SU-DHL-6 (cell line): ENCODE data around the gene CLUH.
"Not testable (repeated sequence)": the region's sequence is repeated elsewhere in the genome, so short reads cannot be mapped to it uniquely, and the experiment has no call there.

Experiments
- H2AFZ ChIP-seq: fragments of 200-600 bp; sonication (generic); 2 replicates; pipeline ENCODE4 v1.6.1; 2014; ENCODE audit warnings: low read depth, mild to moderate bottlenecking, moderate library complexity, mixed read lengths, antibody characterized with exemption, low read length; ENCODE audit not compliant: severe bottlenecking
- H3F3A ChIP-seq: fragments of 200-600 bp; shearing (Covaris generic); 2 replicates; pipeline ENCODE4 v1.6.0; 2016; ENCODE audit warnings: antibody characterized with exemption, mild to moderate bottlenecking; ENCODE audit not compliant: insufficient read depth
- H3K27ac ChIP-seq: fragments of 200-600 bp; sonication (generic); 2 replicates; pipeline ENCODE4 v1.5.1; 2016; ENCODE audit warnings: low read depth, mild to moderate bottlenecking, low read length, moderate library complexity, mixed read lengths
- H3K27me3 ChIP-seq: fragments of 200-600 bp; sonication (generic), shearing (Covaris generic); 2 replicates; pipeline ENCODE4 v1.6.0; 2014; ENCODE audit warnings: mild to moderate bottlenecking, low read length
- H3K36me3 ChIP-seq: fragments of 200-600 bp; sonication (generic); 2 replicates; pipeline ENCODE4 v1.6.1; 2014; ENCODE audit warnings: mild to moderate bottlenecking, low read length, mixed read lengths
- H3K4me2 ChIP-seq: fragments of 300-600, 200-600 bp; shearing (Covaris generic), sonication (generic); 2 replicates; pipeline ENCODE4 v1.6.0; 2014; ENCODE audit warnings: low read length, low read depth, mild to moderate bottlenecking; ENCODE audit not compliant: poor library complexity, severe bottlenecking
- H3K4me3 ChIP-seq: fragments of 200-600 bp; sonication (generic); 2 replicates; pipeline ENCODE4 v1.5.1; 2014; ENCODE audit warnings: antibody characterized with exemption, low read length, mild to moderate bottlenecking, mixed read lengths; ENCODE audit not compliant: insufficient read depth, poor library complexity, severe bottlenecking
- H3K79me2 ChIP-seq: fragments of 200-600 bp; sonication (generic); 2 replicates; pipeline ENCODE4 v1.6.1; 2014; ENCODE audit warnings: mild to moderate bottlenecking, low read length, moderate library complexity; ENCODE audit not compliant: insufficient read depth
- H3K9ac ChIP-seq: fragments of 200-600 bp; sonication (generic); 2 replicates; pipeline ENCODE4 v1.7.0; 2014; ENCODE audit warnings: mild to moderate bottlenecking, low read length
- H3K9me2 ChIP-seq: fragments of 200-600 bp; sonication (generic); replicated peaks from 2 replicates; pipeline ENCODE4 v1.6.1; 2014; ENCODE audit warnings: low read length; ENCODE audit not compliant: insufficient read depth
- H3K9me3 ChIP-seq: fragments of 200-600 bp; sonication (generic); 2 replicates; pipeline ENCODE4 v1.6.1; 2014; ENCODE audit warnings: low read length, mixed read lengths; ENCODE audit not compliant: insufficient read depth
- H4K20me1 ChIP-seq: fragments of 200-600 bp; sonication (generic); 2 replicates; pipeline ENCODE4 v1.6.1; 2014; ENCODE audit warnings: low read depth, mild to moderate bottlenecking, antibody characterized with exemption, low read length, moderate library complexity, mixed read lengths
- EZH2phosphoT487 ChIP-seq: fragments of 200-600 bp; sonication (generic), shearing (Covaris generic); conservative IDR thresholded peaks from 2 replicates; pipeline ENCODE4 v1.6.1; 2018; ENCODE audit warnings: mild to moderate bottlenecking, antibody characterized with exemption, low read length, moderate library complexity, mixed read lengths
- TF ChIP-seq, protein P1 (sequence below): fragments of 200-600 bp; sonication (generic); IDR thresholded peaks from one replicate; pipeline ENCODE4 v1.5.1; 2017; ENCODE audit warnings: antibody characterized with exemption, mild to moderate bottlenecking, low read length, moderate library complexity; ENCODE audit not compliant: insufficient read depth, poor library complexity, severe bottlenecking

CLUH gene

GRCh38 chr17:2700491-2701141 lies 10.9 kb downstream of the CLUH start:
- H3K9me2 ChIP-seq = no peaks in the 10 kb centered on the region
- H3K4me2 ChIP-seq = no peak overlapping the region
- H2AFZ ChIP-seq = no peak overlapping the region
- H3K9me3 ChIP-seq = no peaks in the 10 kb centered on the region
- H3K27me3 ChIP-seq = no peaks in the 10 kb centered on the region
- no peaks in the 10 kb centered on the region for H3K36me3 ChIP-seq
- H3K4me3 ChIP-seq = no peak overlapping the region
- H3K9ac ChIP-seq = no peak overlapping the region
- no peaks in the 10 kb centered on the region; the same call in 1 of the 2 replicates for H4K20me1 ChIP-seq
- peaks cover 13% of the 10 kb centered on the region for H3K79me2 ChIP-seq
- TF ChIP-seq, protein P1, sequence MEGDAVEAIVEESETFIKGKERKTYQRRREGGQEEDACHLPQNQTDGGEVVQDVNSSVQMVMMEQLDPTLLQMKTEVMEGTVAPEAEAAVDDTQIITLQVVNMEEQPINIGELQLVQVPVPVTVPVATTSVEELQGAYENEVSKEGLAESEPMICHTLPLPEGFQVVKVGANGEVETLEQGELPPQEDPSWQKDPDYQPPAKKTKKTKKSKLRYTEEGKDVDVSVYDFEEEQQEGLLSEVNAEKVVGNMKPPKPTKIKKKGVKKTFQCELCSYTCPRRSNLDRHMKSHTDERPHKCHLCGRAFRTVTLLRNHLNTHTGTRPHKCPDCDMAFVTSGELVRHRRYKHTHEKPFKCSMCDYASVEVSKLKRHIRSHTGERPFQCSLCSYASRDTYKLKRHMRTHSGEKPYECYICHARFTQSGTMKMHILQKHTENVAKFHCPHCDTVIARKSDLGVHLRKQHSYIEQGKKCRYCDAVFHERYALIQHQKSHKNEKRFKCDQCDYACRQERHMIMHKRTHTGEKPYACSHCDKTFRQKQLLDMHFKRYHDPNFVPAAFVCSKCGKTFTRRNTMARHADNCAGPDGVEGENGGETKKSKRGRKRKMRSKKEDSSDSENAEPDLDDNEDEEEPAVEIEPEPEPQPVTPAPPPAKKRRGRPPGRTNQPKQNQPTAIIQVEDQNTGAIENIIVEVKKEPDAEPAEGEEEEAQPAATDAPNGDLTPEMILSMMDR = no peak
- no peak for TF ChIP-seq EZH2phosphoT487
- H3F3A ChIP-seq = no peaks in the 10 kb centered on the region
- no peak overlapping the region for H3K27ac ChIP-seq

GRCh38 chr17:2700030-2700490 lies 11.5 kb downstream of the CLUH start:
- Histone ChIP-seq H4K20me1 (no peaks in the 10 kb centered on the region), H3K4me3 (no peak overlapping the region), H3K27me3 (no peaks in the 10 kb centered on the region), H3K36me3 (no peaks in the 10 kb centered on the region), H3K9me2 (no peaks in the 10 kb centered on the region), H3K27ac (no peak overlapping the region), H3K79me2 (peaks cover 8% of the 10 kb centered on the region; the same call in 1 of the 2 replicates), H3K9me3 (no peaks in the 10 kb centered on the region), H3F3A (no peaks in the 10 kb centered on the region), H3K9ac (no peak overlapping the region), H2AFZ (no peak overlapping the region), H3K4me2 (no peak overlapping the region)
- no peak for TF ChIP-seq EZH2phosphoT487
- TF ChIP-seq, protein P1 = no peak

GRCh38 chr17:2699216-2699805 lies 12.3 kb downstream of the CLUH start:
- H3K27me3 ChIP-seq, H3K27ac ChIP-seq, H3F3A ChIP-seq, H3K4me3 ChIP-seq, H3K9me3 ChIP-seq, H3K79me2 ChIP-seq, H3K4me2 ChIP-seq, H3K9me2 ChIP-seq, H2AFZ ChIP-seq, H3K36me3 ChIP-seq, H3K9ac ChIP-seq, H4K20me1 ChIP-seq: not testable (repeated sequence)

GRCh38 chr17:2697611-2698162 lies 13.9 kb downstream of the CLUH start:
- no peaks in the 10 kb centered on the region for H3K36me3 ChIP-seq
- TF ChIP-seq EZH2phosphoT487 = no peak
- H3K4me2 ChIP-seq = no peak overlapping the region
- H3K9me2 ChIP-seq = no peaks in the 10 kb centered on the region
- H3K27me3 ChIP-seq = no peaks in the 10 kb centered on the region
- H3K9me3 ChIP-seq = no peaks in the 10 kb centered on the region
- no peaks in the 10 kb centered on the region for H4K20me1 ChIP-seq
- H3K27ac ChIP-seq = no peak overlapping the region
- H3K79me2 ChIP-seq = no peaks in the 10 kb centered on the region
- no peak overlapping the region for H3K4me3 ChIP-seq
- no peak overlapping the region for H3K9ac ChIP-seq
- H2AFZ ChIP-seq = no peak overlapping the region
- no peaks in the 10 kb centered on the region for H3F3A ChIP-seq
